Ovary (tissue), 3 donors: ENCODE results near the gene IRF5.

Source experiments
- CTCF ChIP-seq, 3 donors: fragments of 450-650 bp in 2 of 3; fragments of 200-600 bp in 1 of 3; IDR thresholded peaks; one replicate each; pipeline versions ENCODE4 v1.5.1 to v1.8.0; 2016 to 2022; ENCODE audit warnings: antibody characterized with exemption in 3 of 3, mild to moderate bottlenecking in 1 of 3
- POLR2A ChIP-seq: fragments of 450-650 bp; IDR thresholded peaks from one replicate; pipeline ENCODE4 v1.6.1; 2017; ENCODE audit warnings: antibody characterized with exemption, mild to moderate bottlenecking, moderate library complexity
- donor health status: DM: no; HTN: no; CAD: no.

GRCh38 chr7:128899392-128899791 is 38.3 kb upstream of the IRF5 start:
- TF ChIP-seq POLR2A (no peak), CTCF (IDR thresholded peaks at IDR 0.05) (no peak)
